HG03439 (cell line): ENCODE measurements around the gene CCDC50.
A peak's percentile ranks its signal among the peaks of the same experiment; 100 is the strongest.

Experiments used
- ATAC-seq: cut with Tn5 transposase; IDR thresholded peaks from one replicate; pipeline ENCODE4 v1.9.1; 2021; ENCODE audit warnings: mild to moderate bottlenecking, moderate library complexity; ENCODE audit not compliant: unreplicated experiment

The CCDC50 gene, protein sequence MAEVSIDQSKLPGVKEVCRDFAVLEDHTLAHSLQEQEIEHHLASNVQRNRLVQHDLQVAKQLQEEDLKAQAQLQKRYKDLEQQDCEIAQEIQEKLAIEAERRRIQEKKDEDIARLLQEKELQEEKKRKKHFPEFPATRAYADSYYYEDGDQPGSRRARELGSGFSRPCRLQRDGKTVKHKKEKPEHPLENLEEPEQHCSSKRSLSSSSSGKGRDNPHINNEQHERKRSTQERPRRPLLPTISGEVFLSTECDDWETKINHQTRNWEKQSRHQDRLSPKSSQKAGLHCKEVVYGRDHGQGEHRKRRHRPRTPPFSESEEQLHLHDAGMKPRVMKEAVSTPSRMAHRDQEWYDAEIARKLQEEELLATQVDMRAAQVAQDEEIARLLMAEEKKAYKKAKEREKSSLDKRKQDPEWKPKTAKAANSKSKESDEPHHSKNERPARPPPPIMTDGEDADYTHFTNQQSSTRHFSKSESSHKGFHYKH

DNA sequence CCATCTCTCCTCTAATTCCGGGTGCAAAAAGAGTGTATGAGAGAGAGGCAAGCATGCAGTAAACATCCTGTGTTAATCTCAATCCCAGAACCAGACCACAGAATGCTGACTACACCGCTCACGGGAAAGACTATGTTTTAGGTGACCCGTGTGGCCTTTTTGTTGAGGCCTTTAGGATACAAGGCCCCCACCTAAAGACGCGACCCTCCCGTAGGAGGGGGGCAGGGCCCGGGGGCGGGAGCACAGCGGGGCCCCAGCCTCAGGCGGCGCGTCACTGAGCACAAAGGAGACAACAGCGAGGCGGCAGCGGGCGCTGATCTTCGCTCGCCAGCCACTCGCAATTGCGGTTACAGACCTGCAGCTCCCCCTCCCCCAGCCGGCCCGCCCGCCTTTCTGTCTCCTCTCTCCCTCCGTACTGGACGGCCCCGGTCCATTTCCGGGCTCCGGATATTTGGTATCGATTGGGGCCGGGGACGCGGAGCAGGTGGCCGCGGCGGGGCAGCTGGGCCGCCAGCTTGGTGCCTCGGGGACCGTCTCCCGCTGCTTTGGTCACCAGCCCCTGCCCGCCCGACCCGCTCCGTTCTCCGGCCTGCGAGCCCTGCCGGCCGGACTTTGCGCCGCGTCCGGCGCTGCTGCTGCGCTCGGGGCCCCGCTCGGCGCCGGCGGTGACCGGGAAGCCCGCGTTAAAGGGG, at the start of gene CCDC50:
Gene CCDC50, plus strand, starts transcription at position 433 of the 692 bp plus-strand sequence. CDS start 281 bp downstream, outside the sequence.
- peak; percentile 79 for ATAC-seq

DNA sequence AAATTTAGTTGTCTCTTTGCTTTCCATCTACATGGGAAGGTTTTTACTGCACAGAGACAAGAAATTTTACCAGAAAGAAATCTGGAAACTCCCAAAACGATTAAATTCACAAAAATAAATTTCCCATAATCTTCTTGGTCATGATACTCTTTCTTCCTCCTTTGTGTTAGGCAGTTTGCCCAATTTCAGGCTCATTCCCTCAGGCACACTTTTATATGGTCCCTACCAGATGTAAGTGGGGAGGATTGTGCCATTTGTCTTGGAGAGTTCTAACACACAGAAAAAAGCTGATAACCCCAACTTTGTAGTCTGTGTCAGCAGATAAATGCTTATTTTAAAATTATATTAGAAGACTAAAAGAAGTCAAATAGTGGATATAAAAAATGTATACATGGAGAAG, 49.1 kb upstream of the CCDC50 start:
- no peak for ATAC-seq

DNA sequence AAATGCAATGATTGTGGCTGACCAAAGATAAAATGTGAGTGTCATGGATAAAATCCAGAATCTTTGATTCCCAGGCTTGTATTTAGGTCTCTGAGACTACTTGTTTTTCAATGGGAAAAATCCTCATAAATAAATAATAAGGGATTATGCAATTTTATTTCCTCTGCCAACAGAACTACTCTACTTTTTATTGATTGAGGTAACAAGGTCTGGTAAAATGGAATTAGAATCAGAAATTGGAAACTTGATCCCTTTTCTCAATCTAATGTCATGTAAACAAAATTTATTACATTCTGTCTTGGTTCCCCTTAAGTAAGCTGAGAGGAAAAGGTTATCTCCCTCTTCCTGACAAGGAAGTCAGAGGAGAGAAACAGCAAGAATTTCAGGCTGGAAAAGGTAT, 48.3 kb upstream of the CCDC50 start:
- no peak for ATAC-seq

DNA sequence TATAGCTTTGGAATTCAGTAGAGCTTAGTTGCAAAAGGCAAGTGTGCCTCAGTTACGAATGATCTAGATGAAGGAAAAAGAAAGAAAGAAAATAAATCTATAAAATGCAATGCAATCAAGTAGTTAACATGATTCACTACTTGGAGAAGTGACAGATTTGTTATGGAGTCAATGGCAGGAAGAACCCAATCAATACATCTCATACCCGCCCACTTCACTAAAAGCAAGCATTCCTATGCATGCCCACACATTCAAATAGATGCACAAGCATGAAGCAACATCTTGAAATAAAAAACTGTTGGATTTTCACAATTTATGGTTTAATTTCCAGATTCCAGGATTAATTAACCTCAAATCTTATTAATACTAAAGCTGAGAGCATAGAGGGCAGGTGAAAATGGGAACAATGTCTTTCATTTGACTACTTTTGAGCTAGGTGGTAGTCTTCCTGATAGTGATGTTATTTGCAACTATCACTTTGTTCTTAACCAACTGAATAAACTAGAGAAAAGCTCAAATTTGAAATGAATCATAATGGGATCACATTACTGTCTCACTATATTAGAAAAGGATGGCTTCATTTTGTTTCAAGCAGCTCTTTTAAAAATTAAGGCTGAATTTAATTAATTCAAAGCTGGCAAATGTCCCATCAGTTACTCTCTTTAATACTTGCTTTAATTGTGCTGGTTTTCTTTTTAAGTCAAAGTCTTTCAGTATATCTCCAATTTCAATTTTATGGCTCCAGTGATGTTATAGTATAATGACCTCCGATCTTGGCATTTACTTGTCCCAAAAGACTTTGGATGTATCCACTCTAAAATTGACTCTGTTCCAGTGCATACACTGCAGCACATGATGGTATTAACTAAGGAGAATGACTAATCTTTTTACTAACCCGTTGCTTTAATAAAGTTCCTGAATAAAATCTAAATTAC, 46.7 kb upstream of the CCDC50 start:
- ATAC-seq: no peak

DNA sequence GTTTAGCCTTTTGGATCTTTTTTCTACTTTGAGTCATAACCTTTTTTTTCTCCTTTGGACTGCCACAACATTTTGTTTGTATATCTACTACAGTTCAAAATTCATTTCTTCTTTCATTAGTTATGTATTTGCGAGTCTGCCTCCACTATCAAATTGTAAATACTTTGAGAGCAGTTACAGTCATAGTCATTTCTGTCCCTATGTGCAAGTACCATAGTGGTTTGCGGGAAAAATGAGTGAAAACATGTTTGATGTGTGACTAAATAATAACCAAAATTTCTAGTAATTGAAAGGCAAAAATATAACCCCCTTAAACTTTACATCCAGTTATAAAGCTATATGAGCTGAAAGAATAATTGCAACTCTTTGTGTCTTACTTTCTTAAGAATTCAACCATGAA, 45.8 kb upstream of the CCDC50 start:
- ATAC-seq: no peak

DNA sequence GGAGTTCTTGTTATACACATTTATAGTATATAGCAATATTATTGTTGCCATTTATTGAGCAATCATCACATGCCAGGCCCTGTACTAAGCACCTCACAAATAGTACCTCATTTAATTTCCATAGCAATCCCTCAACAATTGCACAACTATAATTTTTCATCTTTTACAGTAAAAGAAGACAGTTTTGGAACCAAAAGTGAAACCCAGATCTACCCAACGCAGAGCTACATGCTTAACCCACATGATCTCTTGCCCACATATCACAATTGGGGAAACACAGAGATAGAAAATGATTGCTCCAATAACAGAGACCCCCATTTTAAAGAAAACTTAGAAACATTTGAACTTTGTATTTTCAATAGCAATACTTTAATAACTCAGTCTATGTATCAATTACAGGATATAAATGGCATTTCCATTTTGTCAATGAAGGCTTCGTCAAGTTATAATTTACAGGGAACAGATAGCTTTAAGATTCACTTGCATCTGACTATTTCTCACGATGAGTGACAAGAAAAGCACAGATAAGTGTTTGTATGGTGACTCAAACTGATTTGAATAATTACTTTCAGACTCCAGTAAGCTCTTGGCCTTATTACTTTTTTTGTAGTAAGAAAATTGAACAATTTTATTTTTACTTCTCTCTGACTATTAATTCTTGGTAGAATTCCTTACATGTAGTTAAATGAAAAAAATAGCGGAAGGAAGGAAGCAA, 38.7 kb upstream of the CCDC50 start:
- peak; percentile 85 for ATAC-seq

DNA sequence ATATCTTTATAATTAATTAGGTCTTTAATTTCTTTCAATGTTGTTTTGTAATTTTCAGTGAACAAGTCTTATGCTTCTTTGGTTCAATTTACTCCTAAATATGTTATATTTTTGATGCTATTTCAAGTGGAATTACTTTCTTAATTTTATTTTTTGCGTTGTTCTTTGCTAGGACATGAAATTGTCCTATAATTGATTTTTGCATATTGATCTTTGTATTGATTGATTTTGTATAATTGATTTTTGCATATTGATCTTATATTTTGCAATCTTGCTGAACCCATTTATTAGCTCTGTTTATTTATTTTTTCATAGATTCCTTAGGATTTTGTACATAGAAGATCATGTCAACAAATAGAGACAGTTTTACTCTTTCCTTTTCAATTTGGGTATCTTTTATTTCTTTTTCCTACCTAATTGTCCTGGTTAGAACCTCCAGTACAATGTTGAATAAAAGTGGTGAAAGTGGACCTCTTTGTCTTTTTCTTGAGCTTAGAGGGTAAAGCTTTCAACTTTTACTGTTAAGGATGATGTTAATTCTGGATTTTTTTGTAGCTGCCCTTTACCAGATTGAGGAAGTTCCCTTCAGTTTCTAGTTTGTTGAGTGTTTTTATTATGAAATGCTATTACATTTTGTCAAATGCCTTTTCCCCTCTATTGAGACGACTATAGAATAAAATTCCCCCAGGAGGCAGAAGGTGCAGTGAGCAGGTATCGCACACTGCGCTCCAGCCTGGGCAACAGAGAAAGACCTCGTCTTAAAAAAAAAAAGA, 36.8 kb upstream of the CCDC50 start:
- ATAC-seq: no peak

DNA sequence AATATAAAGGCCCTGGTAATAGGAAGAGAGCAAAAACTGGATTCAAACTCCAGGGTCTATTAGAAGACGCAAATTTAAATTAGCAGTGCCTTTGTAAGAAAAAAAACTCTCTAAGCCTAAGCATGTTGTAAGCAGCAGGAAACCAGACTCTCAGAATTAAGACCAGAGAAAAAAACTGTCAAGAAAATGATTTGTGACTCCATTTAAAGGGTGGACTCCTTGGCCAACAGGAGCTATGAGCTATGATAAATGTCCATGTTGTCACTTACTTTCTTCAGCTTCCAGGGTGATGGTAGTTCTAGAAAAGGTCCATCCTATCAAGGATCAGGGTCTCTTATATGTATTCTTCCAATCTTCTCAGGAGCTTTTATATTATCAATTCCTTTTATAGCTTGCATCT, 34.9 kb upstream of the CCDC50 start:
- ATAC-seq: no peak

DNA sequence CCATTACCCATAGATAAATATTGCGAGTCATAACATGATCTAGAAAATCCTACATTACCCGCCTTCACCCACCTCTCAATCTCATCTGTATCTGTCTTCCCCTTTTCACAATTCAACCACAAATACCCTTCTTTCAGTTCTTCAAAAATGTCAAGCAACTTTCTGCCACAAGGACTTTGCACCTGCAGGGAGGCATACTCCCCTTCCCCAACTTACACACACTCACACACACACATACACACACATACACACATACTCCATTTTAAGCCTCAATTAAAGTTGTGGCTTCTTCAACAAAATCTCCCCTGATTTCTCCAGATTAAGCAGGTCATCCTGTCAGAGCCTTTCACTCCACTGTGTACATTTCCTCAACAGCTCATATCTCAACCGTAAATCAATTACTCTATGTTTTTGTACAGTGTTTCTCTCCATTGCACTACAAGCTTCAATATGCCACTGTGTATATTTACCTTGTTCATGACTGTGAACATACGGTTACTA, 33.1 kb upstream of the CCDC50 start:
- peak; percentile 78 for ATAC-seq

DNA sequence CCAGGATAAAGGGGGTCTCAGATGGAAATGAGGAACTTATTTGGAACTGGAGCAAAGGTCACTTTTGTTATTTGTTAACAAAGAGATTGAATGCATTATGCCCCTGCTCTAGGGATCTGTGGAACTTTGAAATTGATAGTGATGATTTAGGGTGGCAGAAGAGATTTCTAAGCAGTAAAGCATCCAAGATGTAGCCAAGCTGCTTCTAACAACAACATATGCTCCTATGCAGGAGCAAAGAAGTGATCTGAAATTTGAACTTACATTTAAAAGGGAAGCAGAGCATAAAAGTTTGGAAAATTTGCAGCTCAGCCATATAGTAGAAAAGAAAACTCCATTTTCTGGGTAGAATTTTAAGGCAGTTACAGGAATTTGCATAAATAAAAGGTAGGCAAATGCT, 30.3 kb upstream of the CCDC50 start:
- no peak for ATAC-seq

DNA sequence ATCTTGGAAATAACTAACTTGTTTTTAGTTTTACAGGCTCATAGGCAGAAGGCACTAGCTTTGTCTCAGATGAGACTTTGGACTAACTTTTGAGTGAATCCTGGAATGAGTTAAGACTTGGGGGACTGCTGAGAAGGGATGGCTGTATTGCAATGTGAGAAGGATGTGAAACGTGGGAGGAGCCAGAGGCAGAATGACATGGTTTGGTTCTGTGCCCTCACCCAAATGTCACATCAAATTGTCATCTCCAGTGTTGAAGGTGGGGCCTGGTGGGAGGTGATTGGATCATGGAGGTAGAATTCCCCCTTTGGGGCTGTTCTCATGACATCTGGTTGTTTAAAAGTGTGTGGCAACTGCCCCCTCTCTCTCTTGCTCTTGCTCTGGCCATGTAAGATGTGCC, 28.8 kb upstream of the CCDC50 start:
- no peak for ATAC-seq

DNA sequence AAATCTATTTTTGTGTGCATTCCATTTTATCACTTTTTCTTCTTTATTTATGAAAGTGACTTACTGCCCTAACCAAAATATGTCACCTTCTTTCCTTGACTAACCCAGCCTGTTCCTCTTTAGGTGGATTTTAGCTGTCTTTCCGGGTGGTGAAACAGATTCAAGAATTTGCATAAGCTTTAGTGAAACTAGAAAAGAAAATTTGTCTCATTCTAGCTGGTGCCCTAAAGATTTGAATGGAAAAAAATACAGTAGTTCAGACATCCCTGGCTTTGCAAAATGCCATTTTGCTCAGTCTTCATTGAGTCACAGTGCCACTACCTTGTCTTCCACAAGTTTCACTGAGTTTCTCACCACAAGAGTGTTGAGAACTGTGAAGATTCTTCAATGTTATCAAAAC, 28.2 kb upstream of the CCDC50 start:
- ATAC-seq: peak; percentile 66

DNA sequence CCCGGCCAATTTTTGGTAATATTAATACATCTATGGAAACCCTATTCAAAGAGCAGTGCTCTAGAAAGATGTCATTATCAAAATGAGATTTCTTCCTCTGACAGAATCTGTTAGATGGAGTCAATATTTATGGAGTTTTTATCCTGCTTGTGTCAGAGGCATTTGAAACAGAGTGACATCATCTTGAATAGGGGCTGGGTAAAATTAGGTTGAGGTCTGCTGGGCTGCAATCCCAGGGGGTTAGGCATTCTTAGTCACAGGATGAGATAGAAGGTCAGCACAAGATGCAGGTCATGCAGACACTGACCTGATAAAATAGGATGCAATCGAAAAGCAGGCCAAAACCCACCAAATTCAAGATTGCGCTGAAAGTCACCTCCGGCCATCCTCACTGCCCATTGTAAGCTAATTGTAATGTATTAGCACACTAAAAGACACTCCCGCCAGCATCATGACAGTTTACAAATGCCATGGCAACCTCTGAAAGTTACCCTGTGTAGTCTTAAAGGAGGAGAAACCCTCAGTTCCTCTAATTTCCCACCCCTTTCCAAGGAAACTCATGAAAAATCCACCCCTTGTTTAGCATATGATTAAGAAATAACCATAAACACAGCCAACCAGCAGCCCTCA, 27.3 kb upstream of the CCDC50 start:
- no peak for ATAC-seq

DNA sequence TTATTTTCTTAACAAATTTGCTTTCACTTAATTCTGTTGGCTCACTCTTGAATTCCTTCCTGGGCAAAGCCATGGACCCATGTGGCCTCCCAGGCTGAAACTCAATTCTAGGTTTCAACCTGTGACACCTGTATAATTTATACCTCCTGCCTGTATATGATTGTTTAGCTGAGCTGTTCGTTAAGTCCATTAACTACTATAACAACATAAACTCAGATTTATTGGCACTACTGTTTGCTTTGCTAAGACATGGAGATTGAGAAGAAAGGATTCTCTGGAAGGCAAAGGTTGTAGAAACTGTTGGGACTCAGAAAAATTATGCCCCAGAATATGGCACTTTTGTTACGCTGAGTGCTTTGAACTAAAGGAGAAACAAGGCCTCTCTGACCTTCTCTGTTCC, 26.7 kb upstream of the CCDC50 start:
- no peak for ATAC-seq

DNA sequence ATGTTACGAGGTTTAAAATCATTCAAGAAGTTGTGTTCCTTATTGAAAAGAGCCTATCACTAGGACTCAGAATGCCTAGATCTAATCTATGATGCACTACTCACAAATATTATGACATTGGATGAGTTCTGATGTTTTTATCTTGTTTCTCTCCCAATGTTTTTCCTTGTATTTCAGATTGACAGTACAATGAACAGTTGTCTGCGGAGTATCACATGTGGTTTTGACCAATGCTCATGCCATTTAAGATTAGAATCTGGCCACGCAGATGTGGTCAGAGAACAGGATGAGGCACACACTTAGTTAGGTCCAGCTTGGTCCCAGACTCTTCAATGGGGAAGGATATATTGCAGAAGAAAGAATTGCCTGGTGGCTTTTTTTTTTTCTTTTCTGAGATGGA, 25.6 kb upstream of the CCDC50 start:
- ATAC-seq: no peak

DNA sequence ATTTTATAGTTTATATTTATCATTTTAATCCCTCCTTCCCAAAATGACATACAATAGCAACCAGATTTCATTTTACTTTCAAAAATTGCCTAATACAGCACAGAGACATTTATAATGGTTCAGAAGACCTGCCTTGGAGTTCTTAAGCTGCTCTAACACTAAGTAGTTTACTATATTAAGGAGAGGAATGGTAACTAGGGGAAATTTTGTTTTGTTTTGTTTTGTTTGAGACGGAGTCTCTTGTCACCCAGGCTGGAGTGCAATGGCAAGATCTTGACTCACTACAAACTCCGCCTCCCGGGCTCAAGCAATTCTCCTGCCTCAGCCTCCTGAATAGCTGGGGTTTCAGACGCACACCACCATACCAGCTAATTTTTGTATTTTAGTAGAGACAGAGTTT, 22.8 kb upstream of the CCDC50 start:
- no peak for ATAC-seq

DNA sequence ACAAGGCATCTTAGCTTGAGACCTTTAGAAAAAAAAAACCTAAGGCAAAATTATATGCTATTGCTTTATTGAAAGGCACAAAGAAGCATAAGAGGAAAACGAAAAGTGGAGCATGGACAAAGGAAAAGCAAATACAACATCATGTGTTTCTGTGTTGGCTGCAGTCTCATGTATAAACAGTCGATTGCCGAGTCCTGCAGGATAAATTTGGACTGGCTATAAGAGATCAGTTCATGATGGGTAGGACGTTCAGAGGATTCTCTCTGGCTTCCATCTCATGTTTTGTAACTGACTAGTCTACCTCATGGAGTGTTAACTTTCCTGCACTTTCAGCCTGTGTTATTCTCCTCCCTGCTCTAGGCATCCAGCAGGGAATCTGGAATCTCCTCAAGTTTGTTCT, 21.9 kb upstream of the CCDC50 start:
- no peak for ATAC-seq

DNA sequence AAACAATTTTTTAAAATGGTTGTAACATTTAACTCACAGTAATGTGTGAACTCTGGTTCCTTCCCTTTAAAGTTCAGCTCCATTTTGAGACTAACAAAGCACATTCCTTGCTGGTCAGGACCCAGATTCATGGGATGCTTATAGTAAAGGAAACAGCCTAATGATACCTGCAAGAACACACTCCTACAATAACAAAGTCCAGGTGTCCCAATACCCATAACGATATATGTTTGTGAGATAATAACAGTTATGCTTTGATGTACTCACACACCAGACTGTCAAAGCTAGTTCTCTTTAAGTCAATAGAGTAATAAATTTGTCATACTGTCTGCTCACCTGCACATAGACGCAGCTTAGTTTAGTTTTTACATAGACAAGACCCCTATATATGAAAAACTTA, 15.9 kb upstream of the CCDC50 start:
- ATAC-seq: no peak

DNA sequence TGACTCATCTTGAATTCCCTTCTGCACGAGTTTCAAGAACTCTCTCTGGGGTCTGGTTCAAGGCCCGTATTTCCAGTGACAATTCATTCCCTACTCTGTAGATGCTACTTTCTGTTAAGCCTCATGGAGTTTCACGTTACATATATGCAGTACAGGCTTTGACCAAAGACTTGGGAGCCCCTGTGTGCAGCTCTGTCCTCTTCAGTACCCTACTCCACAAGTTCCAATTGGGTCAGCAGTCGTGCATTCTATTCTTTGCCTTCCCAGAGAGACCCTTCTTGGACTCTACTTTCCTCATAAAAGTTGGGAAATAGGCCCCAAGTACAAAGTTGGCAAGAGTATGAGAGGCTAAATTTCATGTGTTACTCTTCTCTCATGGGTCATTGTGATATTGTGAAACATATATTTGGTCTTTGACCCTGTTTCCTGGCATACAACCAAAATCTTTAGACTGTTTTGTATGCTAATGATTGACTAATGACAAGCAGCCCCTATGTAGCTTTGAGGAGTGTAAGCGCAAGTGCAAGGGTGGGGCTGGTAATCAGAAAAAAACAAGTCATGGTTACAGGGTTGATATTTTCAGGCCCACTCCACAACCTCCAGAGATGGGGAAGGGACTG, 15.0 kb upstream of the CCDC50 start:
- ATAC-seq: no peak
